Measurements from ENCODE around the gene POC1B.
A peak's percentile ranks its signal among the peaks of the same experiment; 100 is the strongest.

POC1B gene

GRCh38 chr12:89424846-89425245, 101.0 kb downstream of the POC1B start:
- no peaks in the 10 kb centered on the region for H3K27me3 ChIP-seq (ENCODE audit: control insufficient read depth, insufficient read depth, low read length)
- H3K9ac ChIP-seq: no peak overlapping the region
- no peak overlapping the region for H3K4me2 ChIP-seq (ENCODE audit: low read length)
- H3K36me3 ChIP-seq (ENCODE audit: control insufficient read depth, insufficient read depth, low read length): no peaks in the 10 kb centered on the region
- H3K4me1 ChIP-seq: peaks cover 3% of the 10 kb centered on the region
- TF ChIP-seq CTCF (IDR thresholded peaks at IDR 0.05): no peak
- no peak overlapping the region for H3K27ac ChIP-seq
- H3K9me3 ChIP-seq (ENCODE audit: control insufficient read depth, low read length): no peaks in the 10 kb centered on the region
- H2AFZ ChIP-seq: no peak overlapping the region
- no peak overlapping the region for H3K4me3 ChIP-seq (ENCODE audit: low read depth, low read length)
- peaks cover 3% of the 10 kb centered on the region for H3K79me2 ChIP-seq

GRCh38 chr12:89424389-89424788, 101.5 kb downstream of the POC1B start:
- H3K9me3 ChIP-seq (ENCODE audit: control insufficient read depth, low read length): no peaks in the 10 kb centered on the region
- H3K27me3 ChIP-seq (ENCODE audit: control insufficient read depth, insufficient read depth, low read length): no peaks in the 10 kb centered on the region
- H2AFZ ChIP-seq: no peak overlapping the region
- H3K4me3 ChIP-seq (ENCODE audit: low read depth, low read length): no peak overlapping the region
- TF ChIP-seq CTCF (IDR thresholded peaks at IDR 0.05): no peak
- peaks cover under 1% of the 10 kb centered on the region for H3K79me2 ChIP-seq
- H3K27ac ChIP-seq: no peak overlapping the region
- H3K4me2 ChIP-seq (ENCODE audit: low read length): no peak overlapping the region
- H3K4me1 ChIP-seq: no peaks in the 10 kb centered on the region
- no peaks in the 10 kb centered on the region for H3K36me3 ChIP-seq (ENCODE audit: control insufficient read depth, insufficient read depth, low read length)
- no peak overlapping the region for H3K9ac ChIP-seq

GRCh38 chr12:89421092-89421835, 104.6 kb downstream of the POC1B start:
- H3K36me3 ChIP-seq (ENCODE audit: control insufficient read depth, insufficient read depth, low read length): no peaks in the 10 kb centered on the region
- no peaks in the 10 kb centered on the region for H3K79me2 ChIP-seq
- H3K9ac ChIP-seq: no peak overlapping the region
- H3K4me1 ChIP-seq: no peaks in the 10 kb centered on the region
- TF ChIP-seq CTCF (IDR thresholded peaks at IDR 0.05): peak; percentile 41
- H3K9me3 ChIP-seq (ENCODE audit: control insufficient read depth, low read length): no peaks in the 10 kb centered on the region
- H3K4me3 ChIP-seq (ENCODE audit: low read depth, low read length): no peak overlapping the region
- no peak overlapping the region for H3K27ac ChIP-seq
- no peak overlapping the region for H2AFZ ChIP-seq
- H3K4me2 ChIP-seq (ENCODE audit: low read length): no peak overlapping the region
- no peaks in the 10 kb centered on the region for H3K27me3 ChIP-seq (ENCODE audit: control insufficient read depth, insufficient read depth, low read length)

- H2AFZ ChIP-seq: no peak overlapping the region
- no peak overlapping the region for H3K27ac ChIP-seq
- H3K79me2 ChIP-seq: no peaks in the 10 kb centered on the region
- no peaks in the 10 kb centered on the region for H3K36me3 ChIP-seq (ENCODE audit: control insufficient read depth, insufficient read depth, low read length)
- H3K9ac ChIP-seq: no peak overlapping the region
- no peak for TF ChIP-seq CTCF (IDR thresholded peaks at IDR 0.05)
- H3K4me3 ChIP-seq (ENCODE audit: low read depth, low read length): no peak overlapping the region
- no peaks in the 10 kb centered on the region for H3K9me3 ChIP-seq (ENCODE audit: control insufficient read depth, low read length)
- no peak overlapping the region for H3K4me2 ChIP-seq (ENCODE audit: low read length)
- H3K27me3 ChIP-seq (ENCODE audit: control insufficient read depth, insufficient read depth, low read length): no peaks in the 10 kb centered on the region
- no peaks in the 10 kb centered on the region for H3K4me1 ChIP-seq
Observed at GRCh38 chr12:89418228-89418910, 107.5 kb downstream of the POC1B start.
